HL-60 (cell line): ENCODE results near the gene IRAK3.

Experiments
- REST ChIP-seq: IDR thresholded peaks from 2 replicates; pipeline ENCODE4 v1.6.1; 2012; ENCODE audit warnings: low read depth; ENCODE audit not compliant: insufficient replicate concordance
- SPI1 ChIP-seq: IDR thresholded peaks from 2 replicates; pipeline ENCODE4 v1.6.1; 2012; ENCODE audit warnings: low read depth, mild to moderate bottlenecking, borderline replicate concordance
- TF ChIP-seq, protein P1 (sequence below): IDR thresholded peaks from one replicate; pipeline ENCODE4 v1.5.1; 2011; ENCODE audit warnings: low read length, control low read depth, inconsistent platforms; ENCODE audit not compliant: insufficient read depth

- TF ChIP-seq, protein P1, sequence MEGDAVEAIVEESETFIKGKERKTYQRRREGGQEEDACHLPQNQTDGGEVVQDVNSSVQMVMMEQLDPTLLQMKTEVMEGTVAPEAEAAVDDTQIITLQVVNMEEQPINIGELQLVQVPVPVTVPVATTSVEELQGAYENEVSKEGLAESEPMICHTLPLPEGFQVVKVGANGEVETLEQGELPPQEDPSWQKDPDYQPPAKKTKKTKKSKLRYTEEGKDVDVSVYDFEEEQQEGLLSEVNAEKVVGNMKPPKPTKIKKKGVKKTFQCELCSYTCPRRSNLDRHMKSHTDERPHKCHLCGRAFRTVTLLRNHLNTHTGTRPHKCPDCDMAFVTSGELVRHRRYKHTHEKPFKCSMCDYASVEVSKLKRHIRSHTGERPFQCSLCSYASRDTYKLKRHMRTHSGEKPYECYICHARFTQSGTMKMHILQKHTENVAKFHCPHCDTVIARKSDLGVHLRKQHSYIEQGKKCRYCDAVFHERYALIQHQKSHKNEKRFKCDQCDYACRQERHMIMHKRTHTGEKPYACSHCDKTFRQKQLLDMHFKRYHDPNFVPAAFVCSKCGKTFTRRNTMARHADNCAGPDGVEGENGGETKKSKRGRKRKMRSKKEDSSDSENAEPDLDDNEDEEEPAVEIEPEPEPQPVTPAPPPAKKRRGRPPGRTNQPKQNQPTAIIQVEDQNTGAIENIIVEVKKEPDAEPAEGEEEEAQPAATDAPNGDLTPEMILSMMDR: no peak
- TF ChIP-seq REST (no peak), SPI1 (peak; percentile 95)
These were observed 79.5 kb downstream of the IRAK3 start for GRCh38 chr12:66268562-66268961.
